Upper lobe of left lung (tissue), 4 donors: Measurements from ENCODE around the gene AP5Z1.

Source experiments
- POLR2A ChIP-seq, 4 donors: fragments of 450-650 bp; IDR thresholded peaks; one replicate each; pipeline ENCODE4 v1.5.1; 2016 to 2017; ENCODE audit warnings: antibody characterized with exemption in 4 of 4, mild to moderate bottlenecking in 2 of 4
- TF ChIP-seq, protein P1 (sequence below), 6 experiments: fragments of 450-650 bp in 4 of 6; fragments of 200-600 bp in 2 of 6; sonication (generic) in 2 of 6; IDR thresholded peaks; one replicate each; pipeline ENCODE4 v1.5.1; 2016 to 2019; ENCODE audit warnings: antibody characterized with exemption in 6 of 6

DNA sequence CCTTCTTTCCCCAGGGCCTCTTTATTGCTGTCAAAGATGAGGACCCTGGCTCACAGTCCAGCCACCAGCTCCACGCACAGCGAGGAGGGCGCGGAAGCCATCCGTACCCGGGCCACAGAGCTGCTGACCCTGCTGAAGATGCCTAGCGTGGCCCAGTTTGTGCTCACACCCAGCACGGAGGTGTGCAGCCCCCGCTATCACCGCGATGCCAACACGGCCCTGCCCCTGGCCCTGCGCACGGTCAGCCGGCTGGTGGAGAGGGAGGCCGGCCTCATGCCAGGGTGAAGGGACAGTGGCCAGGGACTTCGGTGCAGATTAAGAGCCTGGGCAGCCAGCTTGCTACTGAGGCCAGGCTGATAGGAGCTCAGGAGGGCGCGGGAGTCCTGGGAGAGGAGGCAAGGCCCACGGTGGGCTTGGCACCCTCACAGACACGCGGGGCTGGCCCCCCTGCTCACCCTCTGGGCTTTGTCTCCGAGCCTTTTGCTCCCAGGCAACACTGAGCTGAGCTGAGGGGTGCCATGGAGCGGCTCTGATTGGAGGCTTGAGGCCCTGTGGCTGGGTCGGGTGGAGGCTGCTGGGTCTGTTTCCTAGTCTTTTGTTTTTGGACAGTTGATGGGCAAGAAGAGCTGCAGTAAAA is 15.8 kb downstream of the AP5Z1 start:
- no peak for TF ChIP-seq POLR2A (IDR thresholded peaks at IDR 0.05)
- TF ChIP-seq, protein P1, sequence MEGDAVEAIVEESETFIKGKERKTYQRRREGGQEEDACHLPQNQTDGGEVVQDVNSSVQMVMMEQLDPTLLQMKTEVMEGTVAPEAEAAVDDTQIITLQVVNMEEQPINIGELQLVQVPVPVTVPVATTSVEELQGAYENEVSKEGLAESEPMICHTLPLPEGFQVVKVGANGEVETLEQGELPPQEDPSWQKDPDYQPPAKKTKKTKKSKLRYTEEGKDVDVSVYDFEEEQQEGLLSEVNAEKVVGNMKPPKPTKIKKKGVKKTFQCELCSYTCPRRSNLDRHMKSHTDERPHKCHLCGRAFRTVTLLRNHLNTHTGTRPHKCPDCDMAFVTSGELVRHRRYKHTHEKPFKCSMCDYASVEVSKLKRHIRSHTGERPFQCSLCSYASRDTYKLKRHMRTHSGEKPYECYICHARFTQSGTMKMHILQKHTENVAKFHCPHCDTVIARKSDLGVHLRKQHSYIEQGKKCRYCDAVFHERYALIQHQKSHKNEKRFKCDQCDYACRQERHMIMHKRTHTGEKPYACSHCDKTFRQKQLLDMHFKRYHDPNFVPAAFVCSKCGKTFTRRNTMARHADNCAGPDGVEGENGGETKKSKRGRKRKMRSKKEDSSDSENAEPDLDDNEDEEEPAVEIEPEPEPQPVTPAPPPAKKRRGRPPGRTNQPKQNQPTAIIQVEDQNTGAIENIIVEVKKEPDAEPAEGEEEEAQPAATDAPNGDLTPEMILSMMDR (IDR thresholded peaks at IDR 0.05), result no peak
